SK-N-SH treated with all-trans-retinoic acid at 6 μM for 48 hours (cell line): ENCODE measurements around the gene PRPF8.

ENCODE experiments used
- ATAC-seq: fragments of 200-7000 bp; cut with Tn5 transposase; 3 replicates; pipeline ENCODE4 v1.9.1; 2020; ENCODE audit warnings: mild to moderate bottlenecking, moderate library complexity
- ARNTL ChIP-seq: fragments of 450-650 bp; formaldehyde crosslinking; IDR thresholded peaks from 2 replicates; pipeline ENCODE4 v1.5.0; 2020; ENCODE audit warnings: low read depth, mild to moderate bottlenecking, moderate library complexity, borderline replicate concordance
- BACH2 ChIP-seq: fragments of 250-450 bp; sonication (Bioruptor Pico); IDR thresholded peaks from 2 replicates; pipeline ENCODE4 v1.9.0; 2021; ENCODE audit warnings: mild to moderate bottlenecking, borderline replicate concordance
- CSDC2 ChIP-seq: fragments of 250-450 bp; sonication (Bioruptor Pico); IDR thresholded peaks from 2 replicates; pipeline ENCODE4 v1.5.0; 2020; ENCODE audit warnings: mild to moderate bottlenecking, moderate library complexity
- ESRRG ChIP-seq: fragments of 250-450 bp; sonication (Bioruptor Pico); IDR thresholded peaks from 2 replicates; pipeline ENCODE4 v1.6.1; 2021; ENCODE audit warnings: mild to moderate bottlenecking
- GLIS3 ChIP-seq: fragments of 250-450 bp; sonication (Bioruptor Pico); IDR thresholded peaks from 2 replicates; pipeline ENCODE4 v1.5.0; 2020; ENCODE audit warnings: mild to moderate bottlenecking, moderate library complexity
- ISL1 ChIP-seq: fragments of 250-450 bp; sonication (Bioruptor Pico); IDR thresholded peaks from 2 replicates; pipeline ENCODE4 v2.1.2; 2022; ENCODE audit warnings: mild to moderate bottlenecking, moderate library complexity
- OSR1 ChIP-seq: fragments of 250-450 bp; sonication (Bioruptor Pico); IDR thresholded peaks from 2 replicates; pipeline ENCODE4 v1.8.0; 2022; ENCODE audit warnings: moderate library complexity, mild to moderate bottlenecking, inconsistent platforms
- RARB ChIP-seq: fragments of 250-450 bp; sonication (Bioruptor Pico); IDR thresholded peaks from 2 replicates; pipeline ENCODE4 v1.8.0; 2021; ENCODE audit warnings: mild to moderate bottlenecking, moderate library complexity
- SNAI2 ChIP-seq: fragments of 250-450 bp; sonication (Bioruptor Pico); IDR thresholded peaks from 2 replicates; pipeline ENCODE4 v1.5.0; 2020; ENCODE audit warnings: mild to moderate bottlenecking, moderate library complexity
- TCF4 ChIP-seq: fragments of 250-450 bp; sonication (Bioruptor Pico); IDR thresholded peaks from 2 replicates; pipeline ENCODE4 v1.8.0; 2021; ENCODE audit warnings: mild to moderate bottlenecking, moderate library complexity, borderline replicate concordance
- TOX ChIP-seq: fragments of 250-450 bp; sonication (Bioruptor Pico); IDR thresholded peaks from 2 replicates; pipeline ENCODE4 v1.8.0; 2021; ENCODE audit warnings: mild to moderate bottlenecking, moderate library complexity, borderline replicate concordance
- ZC3H10 ChIP-seq: fragments of 250-450 bp; sonication (Bioruptor Pico); IDR thresholded peaks from 2 replicates; pipeline ENCODE4 v1.5.1; 2021; ENCODE audit warnings: mild to moderate bottlenecking, moderate library complexity
- ZFP3 ChIP-seq: fragments of 250-450 bp; sonication (Bioruptor Pico); IDR thresholded peaks from 2 replicates; pipeline ENCODE4 v1.5.0; 2020; ENCODE audit warnings: mild to moderate bottlenecking, moderate library complexity
- ZFP30 ChIP-seq: fragments of 450-650 bp; formaldehyde crosslinking; IDR thresholded peaks from 2 replicates; pipeline ENCODE4 v1.5.0; 2022; ENCODE audit warnings: mild to moderate bottlenecking, moderate library complexity
- ZNF565 ChIP-seq: fragments of 450-650 bp; formaldehyde crosslinking; conservative IDR thresholded peaks from 2 replicates; pipeline ENCODE4 v1.5.0; 2020; ENCODE audit warnings: low read depth, mild to moderate bottlenecking, moderate library complexity
- ZNF70 ChIP-seq: fragments of 450-650 bp; formaldehyde crosslinking; IDR thresholded peaks from 2 replicates; pipeline ENCODE4 v1.5.0; 2020; ENCODE audit warnings: mild to moderate bottlenecking, moderate library complexity
- ZNF8 ChIP-seq: fragments of 450-650 bp; formaldehyde crosslinking; IDR thresholded peaks from 2 replicates; pipeline ENCODE4 v1.5.0; 2020; ENCODE audit warnings: mild to moderate bottlenecking, moderate library complexity
- TF ChIP-seq, protein P1 (sequence below): fragments of 250-450 bp; sonication (Bioruptor Pico); IDR thresholded peaks from 2 replicates; pipeline ENCODE4 v1.8.0; 2021; ENCODE audit warnings: low read depth, mild to moderate bottlenecking, moderate library complexity, borderline replicate concordance
- TF ChIP-seq, protein P2 (sequence below): fragments of 250-450 bp; sonication (Bioruptor Pico); IDR thresholded peaks from 2 replicates; pipeline ENCODE4 v1.5.1; 2021; ENCODE audit warnings: mild to moderate bottlenecking, moderate library complexity
- TF ChIP-seq, protein P3 (sequence below): fragments of 250-450 bp; sonication (Bioruptor Pico); IDR thresholded peaks from 2 replicates; pipeline ENCODE4 v1.8.0; 2020; ENCODE audit warnings: mild to moderate bottlenecking, moderate library complexity, borderline replicate concordance
- TF ChIP-seq, protein P4 (sequence below): fragments of 250-450 bp; sonication (Bioruptor Pico); IDR thresholded peaks from 2 replicates; pipeline ENCODE4 v1.5.0; 2020; ENCODE audit warnings: mild to moderate bottlenecking, moderate library complexity

Gene PRPF8

DNA sequence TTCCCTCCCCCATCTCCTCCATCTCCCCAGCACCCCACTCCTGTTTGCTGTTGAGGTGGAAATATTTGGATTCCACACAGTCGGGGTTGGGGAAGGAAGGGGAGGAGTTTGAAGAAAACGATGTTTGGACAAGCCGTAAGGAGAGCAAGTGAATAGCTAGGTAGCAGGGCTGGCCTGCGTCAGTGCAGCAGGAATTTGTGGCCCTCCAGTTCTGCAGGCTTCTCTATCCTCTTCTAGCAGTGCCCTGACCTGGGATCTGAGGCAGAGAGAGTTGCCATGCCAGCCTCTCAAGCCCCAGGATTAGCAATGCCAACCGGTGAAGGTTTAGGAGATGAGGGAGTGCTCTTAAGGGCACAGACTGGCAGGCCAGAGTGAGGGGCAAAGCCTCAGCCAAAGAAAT, 13.0 kb upstream of the PRPF8 start:
- TF ChIP-seq GLIS3 = no peak
- TF ChIP-seq ARNTL = no peak
- TF ChIP-seq TCF4 (CRISPR knock-in tag) = no peak
- TF ChIP-seq, protein P1, sequence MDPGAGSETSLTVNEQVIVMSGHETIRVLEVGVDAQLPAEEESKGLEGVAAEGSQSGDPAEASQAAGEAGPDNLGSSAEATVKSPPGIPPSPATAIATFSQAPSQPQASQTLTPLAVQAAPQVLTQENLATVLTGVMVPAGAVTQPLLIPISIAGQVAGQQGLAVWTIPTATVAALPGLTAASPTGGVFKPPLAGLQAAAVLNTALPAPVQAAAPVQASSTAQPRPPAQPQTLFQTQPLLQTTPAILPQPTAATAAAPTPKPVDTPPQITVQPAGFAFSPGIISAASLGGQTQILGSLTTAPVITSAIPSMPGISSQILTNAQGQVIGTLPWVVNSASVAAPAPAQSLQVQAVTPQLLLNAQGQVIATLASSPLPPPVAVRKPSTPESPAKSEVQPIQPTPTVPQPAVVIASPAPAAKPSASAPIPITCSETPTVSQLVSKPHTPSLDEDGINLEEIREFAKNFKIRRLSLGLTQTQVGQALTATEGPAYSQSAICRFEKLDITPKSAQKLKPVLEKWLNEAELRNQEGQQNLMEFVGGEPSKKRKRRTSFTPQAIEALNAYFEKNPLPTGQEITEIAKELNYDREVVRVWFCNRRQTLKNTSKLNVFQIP (CRISPR knock-in tag) = no peak
- no peak for TF ChIP-seq ESRRG
- no peak for TF ChIP-seq ZFP3
- TF ChIP-seq SNAI2 = no peak
- TF ChIP-seq ZNF565 (CRISPR knock-in tag) = no peak
- TF ChIP-seq, protein P2, sequence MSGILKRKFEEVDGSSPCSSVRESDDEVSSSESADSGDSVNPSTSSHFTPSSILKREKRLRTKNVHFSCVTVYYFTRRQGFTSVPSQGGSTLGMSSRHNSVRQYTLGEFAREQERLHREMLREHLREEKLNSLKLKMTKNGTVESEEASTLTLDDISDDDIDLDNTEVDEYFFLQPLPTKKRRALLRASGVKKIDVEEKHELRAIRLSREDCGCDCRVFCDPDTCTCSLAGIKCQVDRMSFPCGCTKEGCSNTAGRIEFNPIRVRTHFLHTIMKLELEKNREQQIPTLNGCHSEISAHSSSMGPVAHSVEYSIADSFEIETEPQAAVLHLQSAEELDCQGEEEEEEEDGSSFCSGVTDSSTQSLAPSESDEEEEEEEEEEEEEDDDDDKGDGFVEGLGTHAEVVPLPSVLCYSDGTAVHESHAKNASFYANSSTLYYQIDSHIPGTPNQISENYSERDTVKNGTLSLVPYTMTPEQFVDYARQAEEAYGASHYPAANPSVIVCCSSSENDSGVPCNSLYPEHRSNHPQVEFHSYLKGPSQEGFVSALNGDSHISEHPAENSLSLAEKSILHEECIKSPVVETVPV (CRISPR knock-in tag) = no peak
- TF ChIP-seq, protein P3, sequence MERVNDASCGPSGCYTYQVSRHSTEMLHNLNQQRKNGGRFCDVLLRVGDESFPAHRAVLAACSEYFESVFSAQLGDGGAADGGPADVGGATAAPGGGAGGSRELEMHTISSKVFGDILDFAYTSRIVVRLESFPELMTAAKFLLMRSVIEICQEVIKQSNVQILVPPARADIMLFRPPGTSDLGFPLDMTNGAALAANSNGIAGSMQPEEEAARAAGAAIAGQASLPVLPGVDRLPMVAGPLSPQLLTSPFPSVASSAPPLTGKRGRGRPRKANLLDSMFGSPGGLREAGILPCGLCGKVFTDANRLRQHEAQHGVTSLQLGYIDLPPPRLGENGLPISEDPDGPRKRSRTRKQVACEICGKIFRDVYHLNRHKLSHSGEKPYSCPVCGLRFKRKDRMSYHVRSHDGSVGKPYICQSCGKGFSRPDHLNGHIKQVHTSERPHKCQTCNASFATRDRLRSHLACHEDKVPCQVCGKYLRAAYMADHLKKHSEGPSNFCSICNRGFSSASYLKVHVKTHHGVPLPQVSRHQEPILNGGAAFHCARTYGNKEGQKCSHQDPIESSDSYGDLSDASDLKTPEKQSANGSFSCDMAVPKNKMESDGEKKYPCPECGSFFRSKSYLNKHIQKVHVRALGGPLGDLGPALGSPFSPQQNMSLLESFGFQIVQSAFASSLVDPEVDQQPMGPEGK (CRISPR knock-in tag) = no peak
- no peak for TF ChIP-seq ZNF70 (CRISPR knock-in tag)
- ATAC-seq = no peak

DNA sequence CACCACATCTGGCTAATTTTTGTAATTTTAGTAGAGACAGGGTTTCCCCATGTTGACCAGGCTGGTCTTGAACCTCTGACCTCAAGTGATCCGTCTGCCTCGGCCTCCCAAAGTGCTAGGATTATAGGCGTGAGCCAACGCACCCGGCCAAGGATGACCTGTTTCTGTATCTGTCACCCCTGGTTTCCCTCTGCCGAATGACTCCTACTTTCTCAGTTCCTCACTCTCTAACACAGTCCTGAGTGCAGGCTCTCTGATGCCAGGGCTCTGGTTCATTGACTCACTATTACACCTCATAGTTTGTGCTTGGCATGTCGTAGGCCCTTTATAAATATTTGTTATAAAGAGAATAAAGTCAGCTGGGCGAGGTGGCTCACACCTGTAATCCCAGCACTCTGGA, 10.7 kb upstream of the PRPF8 start:
- TF ChIP-seq ZNF8 (no peak), ZC3H10 (CRISPR knock-in tag) (no peak), ZFP3 (no peak), SNAI2 (no peak), GLIS3 (no peak), ZNF70 (CRISPR knock-in tag) (no peak), CSDC2 (CRISPR knock-in tag) (no peak), ISL1 (CRISPR knock-in tag) (no peak), TOX (no peak), BACH2 (CRISPR knock-in tag) (no peak), RARB (CRISPR knock-in tag) (no peak), ESRRG (no peak), ZFP30 (CRISPR knock-in tag) (no peak), ARNTL (no peak), OSR1 (CRISPR knock-in tag) (no peak)
- TF ChIP-seq, protein P4, sequence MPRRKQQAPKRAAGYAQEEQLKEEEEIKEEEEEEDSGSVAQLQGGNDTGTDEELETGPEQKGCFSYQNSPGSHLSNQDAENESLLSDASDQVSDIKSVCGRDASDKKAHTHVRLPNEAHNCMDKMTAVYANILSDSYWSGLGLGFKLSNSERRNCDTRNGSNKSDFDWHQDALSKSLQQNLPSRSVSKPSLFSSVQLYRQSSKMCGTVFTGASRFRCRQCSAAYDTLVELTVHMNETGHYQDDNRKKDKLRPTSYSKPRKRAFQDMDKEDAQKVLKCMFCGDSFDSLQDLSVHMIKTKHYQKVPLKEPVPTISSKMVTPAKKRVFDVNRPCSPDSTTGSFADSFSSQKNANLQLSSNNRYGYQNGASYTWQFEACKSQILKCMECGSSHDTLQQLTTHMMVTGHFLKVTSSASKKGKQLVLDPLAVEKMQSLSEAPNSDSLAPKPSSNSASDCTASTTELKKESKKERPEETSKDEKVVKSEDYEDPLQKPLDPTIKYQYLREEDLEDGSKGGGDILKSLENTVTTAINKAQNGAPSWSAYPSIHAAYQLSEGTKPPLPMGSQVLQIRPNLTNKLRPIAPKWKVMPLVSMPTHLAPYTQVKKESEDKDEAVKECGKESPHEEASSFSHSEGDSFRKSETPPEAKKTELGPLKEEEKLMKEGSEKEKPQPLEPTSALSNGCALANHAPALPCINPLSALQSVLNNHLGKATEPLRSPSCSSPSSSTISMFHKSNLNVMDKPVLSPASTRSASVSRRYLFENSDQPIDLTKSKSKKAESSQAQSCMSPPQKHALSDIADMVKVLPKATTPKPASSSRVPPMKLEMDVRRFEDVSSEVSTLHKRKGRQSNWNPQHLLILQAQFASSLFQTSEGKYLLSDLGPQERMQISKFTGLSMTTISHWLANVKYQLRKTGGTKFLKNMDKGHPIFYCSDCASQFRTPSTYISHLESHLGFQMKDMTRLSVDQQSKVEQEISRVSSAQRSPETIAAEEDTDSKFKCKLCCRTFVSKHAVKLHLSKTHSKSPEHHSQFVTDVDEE (CRISPR knock-in tag) = no peak
- TF ChIP-seq, protein P3 (CRISPR knock-in tag) = no peak
- TF ChIP-seq, protein P2 (CRISPR knock-in tag) = no peak
- ATAC-seq = no peak
